GM12892 (cell line): Measurements from ENCODE around the gene CPE.

Source experiments
- DNase-seq: peaks from one replicate; pipeline ENCODE4 v3.0.0; 2011; ENCODE audit not compliant: insufficient read length
- FAIRE-seq: peaks from 2 replicates; lab custom pipeline; 2011; peaks lifted over from hg19 to GRCh38; lab: Jason Lieb, UNC
- POLR2A ChIP-seq: IDR thresholded peaks from 2 replicates; pipeline ENCODE4 v1.6.1; 2011; ENCODE audit warnings: low read depth, low read length, control low read depth
- POLR2AphosphoS5 ChIP-seq: IDR thresholded peaks from 2 replicates; pipeline ENCODE4 v1.6.1; 2011; ENCODE audit warnings: low read depth, low read length, control low read depth
- TAF1 ChIP-seq: IDR thresholded peaks from 2 replicates; pipeline ENCODE4 v1.6.1; 2011; ENCODE audit warnings: low read depth, mild to moderate bottlenecking, control low read depth, low read length, borderline replicate concordance

Gene CPE

DNA sequence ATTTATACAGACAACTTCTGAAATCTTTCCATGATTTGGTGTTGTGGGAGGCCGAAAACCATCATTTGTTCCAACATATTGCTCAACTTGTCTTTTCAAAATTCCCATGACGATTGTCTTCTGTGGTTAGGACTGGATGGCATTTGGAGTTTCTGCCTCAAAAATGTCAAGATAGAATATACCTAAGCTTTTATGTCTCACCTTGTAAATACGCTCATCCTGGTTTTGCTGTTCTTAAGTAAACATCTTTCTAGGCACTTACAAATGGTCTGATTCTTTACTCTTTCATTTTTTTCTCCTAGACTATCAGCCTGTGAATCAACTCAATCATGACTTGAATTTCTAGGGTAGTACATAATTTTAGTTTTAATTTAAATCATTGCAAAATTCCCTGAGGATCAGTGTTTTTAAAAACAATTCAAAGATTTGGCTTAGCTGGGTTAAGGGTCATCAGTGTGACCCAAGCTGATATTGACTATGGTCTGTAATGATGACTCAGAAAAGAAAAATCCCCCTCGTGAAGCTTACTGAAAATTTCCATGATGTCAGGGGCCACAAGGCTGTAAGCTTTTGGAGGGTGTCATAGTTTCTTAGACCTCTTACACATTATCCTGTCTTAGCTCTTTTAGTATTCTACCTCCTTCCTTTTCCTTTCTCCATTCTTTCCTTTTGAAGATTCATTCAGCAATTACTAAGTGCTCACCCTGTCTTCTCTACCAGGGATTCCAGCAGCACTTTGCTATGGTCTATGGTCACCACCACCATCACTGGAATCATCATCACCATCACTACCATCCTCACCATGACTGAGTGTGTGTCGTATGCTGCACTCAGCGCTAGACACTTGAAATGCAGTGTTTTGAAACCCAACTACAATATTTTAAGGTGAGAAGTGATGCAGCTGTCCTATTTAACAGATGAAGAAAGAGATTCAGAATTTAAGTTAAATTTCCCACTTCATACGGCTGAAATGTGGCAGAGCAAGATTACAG, 124.4 kb downstream of the CPE start:
- DNase-seq (no peak), FAIRE-seq (no peak)
- TF ChIP-seq TAF1 (no peak), POLR2AphosphoS5 (no peak), POLR2A (no peak)

DNA sequence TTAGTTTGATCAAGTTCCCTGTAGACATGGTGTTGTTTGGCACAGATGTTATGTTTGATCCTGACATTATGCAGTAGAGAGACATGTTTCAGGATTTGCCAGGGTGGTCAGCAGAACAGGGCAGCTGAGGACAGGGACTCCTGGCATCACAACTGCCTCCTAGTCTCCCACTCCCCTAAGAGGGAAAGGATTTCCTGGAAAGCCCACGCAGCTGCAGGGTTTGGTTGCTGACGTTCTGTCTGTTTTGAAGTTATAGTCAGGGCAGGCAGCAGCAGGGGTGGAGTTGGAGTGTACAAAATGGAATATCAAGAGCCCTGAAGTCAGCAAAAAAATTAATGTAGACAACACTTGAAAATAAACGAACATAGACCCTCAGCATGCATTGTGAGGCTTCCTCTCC, 125.4 kb downstream of the CPE start:
- DNase-seq = no peak
- TF ChIP-seq POLR2AphosphoS5 (no peak), POLR2A (no peak), TAF1 (no peak)
- no peak for FAIRE-seq

DNA sequence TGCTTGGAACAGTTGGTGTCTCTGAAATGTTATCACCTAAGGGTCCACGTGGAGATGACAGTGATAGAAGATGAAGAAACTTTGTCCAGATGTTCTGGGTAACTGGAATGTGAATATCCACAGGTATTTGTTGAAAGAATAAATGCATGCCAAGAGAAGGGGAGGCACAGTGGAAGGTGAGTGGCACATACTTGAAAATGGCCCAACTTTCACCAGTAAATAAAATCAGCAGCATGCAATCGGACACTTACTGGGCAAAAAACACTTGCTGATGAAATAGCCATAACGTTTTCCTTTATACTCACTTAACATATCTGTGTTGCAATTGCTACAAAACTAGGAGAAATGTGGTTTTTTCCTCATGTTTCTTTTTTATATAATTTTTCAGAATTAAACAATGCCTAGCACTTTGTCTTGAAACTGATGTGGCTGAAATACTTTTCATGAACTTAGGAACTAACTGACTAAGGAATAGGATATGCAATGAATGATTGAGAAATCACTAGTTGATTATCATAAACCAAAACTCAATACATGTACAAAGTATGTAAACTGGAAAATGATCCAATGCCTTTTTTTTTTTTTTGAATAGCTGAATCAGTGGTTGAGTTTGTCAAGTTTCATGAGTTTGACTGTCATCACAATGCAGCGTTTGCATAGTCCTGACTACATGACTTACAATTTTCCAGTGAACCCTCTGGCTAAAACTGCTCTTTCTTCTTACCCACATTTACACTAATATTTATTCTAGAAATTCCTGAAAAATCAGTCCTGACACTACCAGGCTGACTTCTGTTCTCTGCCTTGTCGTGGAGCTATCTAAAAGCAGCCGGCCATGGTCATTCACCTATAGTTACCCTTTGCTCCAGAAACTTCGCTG, 127.4 kb downstream of the CPE start:
- FAIRE-seq = no peak
- DNase-seq = no peak

DNA sequence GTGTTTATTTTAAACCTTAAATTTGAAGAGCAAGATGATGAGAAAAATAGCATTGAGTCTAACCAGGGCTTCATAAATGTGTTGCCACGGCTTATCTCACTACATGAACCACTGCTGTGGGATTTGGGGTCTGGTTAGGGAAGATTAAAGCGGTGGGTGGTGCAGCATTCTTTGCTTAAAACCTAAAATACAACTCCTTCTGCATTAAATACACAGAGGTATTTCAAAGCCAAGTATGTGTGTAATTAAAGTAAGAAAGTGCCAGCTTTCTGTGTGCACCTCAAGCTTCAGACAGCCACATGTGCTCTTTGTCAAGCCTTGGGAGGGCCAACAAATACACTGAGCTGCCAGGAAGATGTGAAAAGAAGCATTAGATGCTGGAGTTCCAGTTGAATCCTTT, 128.0 kb downstream of the CPE start:
- FAIRE-seq (no peak), DNase-seq (no peak)
- TF ChIP-seq TAF1 (no peak), POLR2A (no peak), POLR2AphosphoS5 (no peak)

More for the DNA sequence above, 127.4 kb downstream of the CPE start:
- TF ChIP-seq POLR2AphosphoS5 (no peak), TAF1 (no peak), POLR2A (no peak)

DNA sequence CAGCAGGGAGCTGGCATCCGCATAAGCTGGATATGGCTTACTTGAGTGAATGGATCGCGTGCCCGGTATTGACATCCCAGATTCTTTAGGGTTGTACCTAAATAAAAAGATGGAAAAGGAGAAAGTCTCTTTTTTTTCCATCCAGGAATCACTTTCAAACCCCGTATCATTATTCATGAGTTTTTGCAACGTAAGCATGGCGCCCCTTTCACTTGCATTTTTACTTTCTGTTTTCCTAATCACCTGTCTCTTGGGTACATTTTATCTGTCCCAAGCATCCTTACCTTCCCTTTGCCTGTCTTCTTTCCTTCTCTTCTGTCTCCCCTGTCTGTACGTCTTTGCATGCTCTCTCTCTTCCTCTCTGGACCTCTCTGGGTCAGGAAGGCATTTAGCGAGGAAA, 128.6 kb downstream of the CPE start:
- FAIRE-seq (no peak), DNase-seq (no peak)
- TF ChIP-seq TAF1 (no peak), POLR2A (no peak), POLR2AphosphoS5 (no peak)

DNA sequence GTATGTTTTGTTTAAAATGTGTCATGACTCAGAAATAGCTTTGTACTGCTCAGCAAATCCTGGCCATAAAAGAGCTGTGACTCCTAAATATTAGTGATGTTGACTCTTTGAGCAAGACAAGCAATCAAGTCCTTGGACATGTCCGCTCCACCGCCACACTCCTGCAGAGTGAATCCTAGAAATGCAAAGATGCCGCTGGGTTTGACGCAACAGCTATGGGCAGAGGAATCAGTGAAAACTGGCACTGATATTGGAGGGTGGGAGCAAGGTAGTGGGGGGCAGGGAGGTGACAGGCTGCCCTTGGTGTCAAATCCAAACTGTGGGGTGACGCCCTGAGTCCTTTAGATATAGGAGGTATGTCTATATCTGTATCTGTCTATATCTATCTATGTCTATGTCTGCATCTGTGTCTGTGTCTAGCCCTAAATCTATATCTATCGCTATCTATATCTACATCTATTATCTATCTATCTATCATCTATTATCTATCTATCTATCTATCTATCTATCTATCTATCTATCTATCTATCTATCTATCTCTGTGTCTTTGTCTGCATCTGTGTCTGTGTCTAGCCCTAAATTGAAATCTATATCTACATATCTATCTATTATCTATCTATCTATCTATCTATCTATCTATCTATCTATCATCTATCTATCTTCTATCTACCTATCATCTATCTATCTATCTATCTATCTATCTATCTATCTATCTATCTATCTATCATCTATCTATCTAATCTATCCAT, 129.7 kb downstream of the CPE start:
- TF ChIP-seq TAF1 = no peak
- FAIRE-seq (no peak), DNase-seq (no peak)

DNA sequence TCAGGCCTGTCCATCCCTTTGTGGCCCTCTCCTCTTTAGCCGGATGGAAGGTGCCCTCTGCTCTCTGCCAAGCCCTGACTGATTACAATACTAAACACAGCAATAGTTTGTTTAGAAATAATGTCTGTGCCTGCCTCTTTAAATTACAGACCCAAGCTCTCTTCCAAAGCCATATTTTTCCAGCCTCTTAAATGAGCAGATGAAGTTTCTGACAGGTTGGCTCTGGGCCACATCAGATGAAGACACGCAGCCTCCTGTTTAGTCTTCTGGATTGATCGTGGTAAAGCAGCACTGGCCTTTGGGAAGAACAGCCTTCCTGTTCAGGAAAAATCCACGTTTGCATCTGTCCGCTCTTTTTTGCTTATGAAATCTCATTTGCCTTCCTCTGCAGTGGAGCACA, 133.6 kb downstream of the CPE start:
- no peak for DNase-seq
- TF ChIP-seq POLR2AphosphoS5 = no peak
- TF ChIP-seq POLR2A = no peak
- no peak for TF ChIP-seq TAF1
- no peak for FAIRE-seq

DNA sequence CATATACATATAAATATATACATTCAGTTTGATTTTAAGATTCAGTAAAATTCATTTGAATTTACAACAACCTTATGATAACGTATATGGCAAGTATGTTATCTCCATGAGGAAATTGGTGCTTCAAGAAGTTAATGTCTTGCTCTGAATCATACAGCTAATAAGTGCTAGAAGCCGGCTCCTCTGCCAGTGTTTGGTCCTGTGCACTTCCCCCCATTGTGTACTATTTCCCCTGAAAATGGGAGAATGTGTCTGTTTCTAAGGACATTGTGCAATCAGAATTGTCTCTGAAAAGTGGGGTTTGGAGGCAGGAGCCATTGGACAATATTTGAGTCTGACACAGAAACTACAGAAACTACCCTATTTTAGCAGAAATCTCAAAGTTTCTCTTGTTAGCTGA, 135.9 kb downstream of the CPE start:
- TF ChIP-seq TAF1 (no peak), POLR2AphosphoS5 (no peak), POLR2A (no peak)
- FAIRE-seq (no peak), DNase-seq (no peak)

DNA sequence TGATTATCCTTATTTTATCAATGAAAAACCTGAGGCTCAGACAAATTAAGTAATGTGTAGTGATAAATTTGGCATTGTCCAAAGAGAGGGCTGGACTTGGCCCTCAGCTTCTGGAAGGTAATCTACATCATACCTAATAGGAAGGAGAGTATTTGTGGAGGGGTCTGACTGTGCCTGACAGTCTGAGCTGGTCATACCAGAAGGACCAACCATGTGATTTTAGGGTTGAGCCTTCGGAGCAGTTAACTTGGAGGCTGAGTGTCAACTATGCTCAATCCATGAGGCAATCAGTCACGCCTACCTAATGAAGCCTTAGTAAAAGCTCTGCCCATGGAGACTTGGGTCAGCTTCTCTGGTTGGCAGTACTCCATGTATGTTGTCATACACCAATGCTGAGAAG, 136.4 kb downstream of the CPE start:
- no peak for FAIRE-seq
- no peak for TF ChIP-seq POLR2A
- no peak for TF ChIP-seq TAF1
- no peak for TF ChIP-seq POLR2AphosphoS5

DNA sequence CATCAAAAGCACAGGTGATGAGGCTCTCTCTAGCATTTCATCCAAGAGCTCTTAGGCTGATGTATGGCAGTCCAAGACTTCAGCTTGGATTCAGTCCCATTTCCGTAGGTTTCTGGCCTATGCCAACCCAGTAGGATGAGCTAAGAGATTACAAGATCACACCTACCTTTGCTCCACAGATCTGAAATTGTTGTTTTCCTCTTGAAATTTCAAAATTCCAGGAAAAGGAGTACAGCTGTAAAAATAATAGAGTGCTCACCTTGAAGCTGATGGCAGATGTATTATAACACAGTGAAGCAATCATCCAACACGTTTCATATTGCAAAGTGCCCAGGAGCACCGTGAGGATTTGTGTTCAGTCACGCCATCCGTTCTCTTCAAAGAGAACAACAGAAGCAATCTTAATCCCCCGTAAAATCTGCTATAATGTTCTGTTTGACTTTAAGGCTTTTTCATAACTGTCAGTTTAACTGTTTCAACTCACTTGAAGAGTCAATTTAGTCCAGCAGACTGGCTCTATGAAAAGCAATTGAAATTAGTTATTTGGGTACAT, 137.5 kb downstream of the CPE start:
- TF ChIP-seq POLR2A = no peak
- no peak for TF ChIP-seq TAF1
- no peak for TF ChIP-seq POLR2AphosphoS5
- DNase-seq (no peak), FAIRE-seq (no peak)

More for the DNA sequence above, 136.4 kb downstream of the CPE start:
- DNase-seq = no peak
